GM15510 (cell line): Measurements from ENCODE around the gene C22orf23.

Experiments
- POLR2A ChIP-seq: IDR thresholded peaks from 3 replicates; pipeline ENCODE4 v1.6.1; 2011; ENCODE audit warnings: borderline replicate concordance; ENCODE audit not compliant: insufficient read length; ENCODE audit errors: extremely low read depth

Gene C22orf23

DNA sequence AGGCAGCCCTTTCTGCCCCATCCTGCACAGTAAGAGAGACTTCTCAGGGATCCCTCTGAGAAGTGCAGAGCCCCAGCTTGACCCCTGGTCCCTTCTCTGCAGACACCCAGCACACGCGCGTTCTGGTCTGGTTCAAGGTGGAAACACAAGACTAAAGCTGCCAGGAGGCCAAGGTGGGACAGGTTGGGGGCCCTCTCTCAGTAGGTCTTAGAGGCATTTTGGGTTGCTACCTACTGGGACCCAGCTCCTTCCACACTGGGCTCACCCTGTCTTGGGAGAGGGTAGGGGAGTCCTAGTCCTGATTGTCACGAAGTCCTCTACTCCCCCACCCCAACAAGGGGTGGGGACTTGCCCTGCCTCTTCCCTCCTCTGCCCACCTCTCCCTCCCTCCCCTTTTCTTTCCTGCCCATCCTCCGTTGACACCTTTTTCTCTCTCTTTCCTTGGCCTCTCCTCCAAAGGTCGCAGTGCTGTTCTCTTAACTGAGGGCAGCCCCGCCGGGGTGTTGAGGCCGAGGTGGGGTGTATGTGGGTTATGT is 31.7 kb upstream of the C22orf23 start:
- TF ChIP-seq POLR2A, result no peak

DNA sequence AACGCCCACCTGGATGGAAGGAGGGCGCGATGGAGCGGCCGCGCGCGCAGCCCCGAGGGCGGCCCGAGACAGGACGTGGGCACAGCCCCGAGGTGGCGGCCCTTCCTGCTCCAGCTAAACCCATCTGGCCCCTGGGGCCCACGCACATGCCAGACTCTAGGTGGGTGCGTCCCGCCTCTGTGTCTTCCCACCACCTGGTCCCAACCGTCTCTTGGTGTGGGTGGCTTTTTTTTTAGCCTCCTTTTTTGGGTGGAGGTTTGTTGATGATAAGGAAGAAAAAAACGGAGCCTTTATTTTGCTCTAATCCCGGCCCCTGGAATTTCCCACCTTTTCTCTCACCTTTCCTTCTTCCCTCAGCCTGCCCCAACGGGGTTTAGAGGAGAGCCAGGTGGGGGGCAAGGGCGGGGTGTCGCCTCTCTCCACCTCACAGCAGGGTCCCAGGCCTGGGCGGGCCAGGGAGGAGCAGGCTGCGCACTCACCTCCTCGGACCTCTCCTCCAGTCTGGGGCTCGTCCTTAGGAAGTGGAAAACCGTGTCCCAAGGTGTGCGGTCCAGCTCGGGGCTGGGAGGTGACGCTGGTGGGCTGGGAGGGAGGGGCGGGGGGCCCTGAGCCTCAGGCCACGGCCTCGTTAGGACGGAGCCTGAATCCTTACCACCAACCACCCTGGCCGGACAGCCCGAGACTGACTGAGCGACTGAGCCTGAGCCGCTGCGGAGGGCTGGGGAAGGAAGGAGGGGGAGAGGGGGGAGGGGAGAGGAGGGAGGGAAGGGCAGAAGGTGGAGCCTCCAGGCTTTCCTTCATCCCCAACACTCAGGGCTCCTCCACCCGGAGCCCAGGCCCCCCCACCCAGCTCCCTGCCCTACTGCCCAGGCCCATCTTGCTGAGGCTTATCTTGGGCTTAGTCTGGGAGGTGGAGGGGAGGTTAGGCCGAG is 30.7 kb upstream of the C22orf23 start, which contains the start of gene SOX10:
Gene SOX10 (minus strand): TSS at position 696 of the 932 bp plus-strand sequence. CDS start 771 bp downstream, outside the sequence.
- TF ChIP-seq POLR2A, result no peak

DNA sequence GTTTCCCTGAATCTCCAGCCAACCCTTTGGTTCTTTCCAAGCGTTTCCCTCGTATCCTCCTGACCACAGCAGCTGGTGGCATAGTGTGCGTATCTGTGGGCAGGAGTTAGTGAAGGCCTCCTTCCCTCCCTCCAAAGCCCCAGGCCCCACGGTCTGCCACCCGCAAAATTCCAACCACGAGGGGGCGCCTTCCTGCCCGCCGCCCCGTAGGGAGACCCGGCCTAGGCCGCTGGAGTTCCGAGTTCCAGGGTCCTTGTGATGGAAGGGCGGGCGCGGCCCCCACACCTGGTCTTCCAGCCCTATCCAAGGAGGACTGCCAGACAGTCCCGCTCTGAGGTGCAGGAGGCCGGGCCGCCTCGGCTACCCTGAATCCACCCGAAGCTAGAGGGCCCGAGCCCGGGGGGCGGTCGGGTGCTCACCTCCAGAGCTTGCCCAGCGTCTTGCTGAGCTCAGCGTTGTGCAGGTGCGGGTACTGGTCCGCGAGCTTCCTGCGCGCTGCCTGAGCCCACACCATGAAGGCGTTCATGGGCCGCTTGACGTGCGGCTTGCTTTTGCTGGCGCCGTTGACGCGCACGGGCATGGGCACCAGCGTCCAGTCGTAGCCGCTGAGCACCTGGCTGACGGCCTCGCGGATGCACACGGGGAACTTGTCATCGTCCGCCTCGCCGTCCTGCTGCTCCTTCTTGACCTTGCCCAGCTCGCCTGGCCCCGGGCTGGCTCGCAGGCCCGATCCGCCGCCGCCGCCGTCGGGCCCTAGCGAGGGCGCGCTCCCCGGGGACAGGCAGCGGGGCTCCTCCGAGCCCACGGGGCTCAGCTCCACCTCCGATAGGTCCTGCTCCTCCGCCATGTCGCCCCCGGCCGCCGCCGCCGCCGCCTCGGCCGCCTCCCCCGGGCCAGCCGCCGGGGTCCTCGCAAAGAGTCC is 29.8 kb upstream of the C22orf23 start:
- TF ChIP-seq POLR2A, result no peak

DNA sequence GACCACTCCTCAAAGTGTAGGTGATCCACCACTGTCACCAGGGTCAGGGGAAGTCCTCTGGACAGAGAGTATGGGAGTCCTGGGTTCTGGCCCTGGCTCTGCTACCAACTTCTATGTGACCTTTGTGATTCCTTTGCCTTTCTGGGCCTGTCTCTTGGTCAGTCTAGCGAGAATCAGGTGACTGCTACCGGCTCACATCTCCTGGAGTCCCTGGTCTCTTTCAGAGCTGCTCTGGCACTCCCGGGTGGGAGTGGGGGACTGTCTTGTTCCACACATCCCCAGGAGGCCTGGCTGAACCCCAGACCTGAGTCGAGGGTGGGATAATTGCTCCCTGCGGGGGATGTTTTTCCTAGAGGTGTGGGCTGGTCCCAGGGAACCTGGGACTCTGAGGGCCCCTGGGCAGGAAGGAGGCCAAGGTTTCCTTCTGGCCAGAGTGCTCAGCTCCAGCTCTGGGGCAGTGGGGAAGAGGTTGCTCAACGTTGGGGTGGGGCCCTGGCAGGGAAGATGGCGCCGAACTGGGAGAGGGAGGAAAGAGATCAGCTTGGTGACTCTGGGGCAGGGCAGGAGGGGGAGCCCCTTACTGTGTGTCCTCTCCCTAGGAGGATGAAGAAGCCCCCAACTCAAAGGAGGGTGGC is 28.9 kb upstream of the C22orf23 start:
- no peak for TF ChIP-seq POLR2A

DNA sequence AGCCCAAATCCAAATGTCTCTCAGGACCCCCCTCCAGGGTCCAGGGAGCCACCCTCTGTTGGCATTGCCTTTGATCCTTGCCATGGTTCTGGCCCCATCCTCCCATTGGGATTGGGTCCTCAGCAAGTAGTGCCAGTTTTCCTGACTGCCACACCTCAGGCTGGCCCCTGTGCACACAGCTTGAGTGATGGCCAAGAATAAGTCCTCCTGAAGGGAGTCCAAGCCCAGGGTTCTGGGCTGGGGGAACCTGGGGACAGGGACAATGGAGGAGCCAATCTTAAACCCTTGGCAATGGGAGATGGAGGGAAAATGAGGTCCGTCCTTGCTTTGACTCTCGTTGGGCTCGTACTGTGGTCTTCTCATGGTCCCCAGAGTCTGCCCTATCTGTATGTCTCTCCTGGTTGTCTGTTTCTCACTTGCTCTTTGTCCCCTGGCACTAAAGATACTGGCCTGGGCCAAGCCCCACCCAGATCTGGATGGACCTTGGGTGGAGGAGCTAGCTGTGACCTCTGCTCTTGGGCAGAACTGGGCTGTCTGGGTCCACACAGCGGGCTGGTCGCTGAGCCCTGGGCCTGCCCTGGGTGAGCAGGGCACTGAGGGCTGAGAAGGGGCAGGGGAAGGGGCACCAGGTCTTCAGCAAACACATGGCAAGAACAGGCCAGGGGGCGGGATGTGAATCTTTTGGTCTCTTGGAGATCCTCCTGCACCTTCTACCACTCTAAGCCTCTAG is 28.0 kb upstream of the C22orf23 start:
- TF ChIP-seq POLR2A, result no peak

DNA sequence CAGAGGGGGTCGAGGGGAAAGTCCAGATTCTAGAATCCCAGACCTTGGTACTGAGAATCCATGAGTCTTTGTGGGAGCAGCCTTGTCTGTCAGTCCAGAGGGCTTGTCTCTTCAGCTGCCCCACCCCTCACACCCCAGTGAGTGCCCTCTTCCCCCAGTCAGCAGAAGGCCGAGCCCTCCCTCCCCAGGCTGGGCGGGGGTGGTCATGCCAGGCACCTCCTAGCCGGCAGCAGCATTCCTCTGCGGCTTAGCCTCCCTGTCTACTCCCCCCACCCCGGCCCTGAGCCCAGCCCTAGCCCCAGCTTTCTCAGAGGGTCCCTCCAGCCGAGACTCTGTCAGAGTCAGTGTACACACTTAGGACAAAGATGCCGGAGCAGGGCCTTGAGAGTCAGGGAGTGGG is 26.4 kb upstream of the C22orf23 start:
- TF ChIP-seq POLR2A, result no peak

DNA sequence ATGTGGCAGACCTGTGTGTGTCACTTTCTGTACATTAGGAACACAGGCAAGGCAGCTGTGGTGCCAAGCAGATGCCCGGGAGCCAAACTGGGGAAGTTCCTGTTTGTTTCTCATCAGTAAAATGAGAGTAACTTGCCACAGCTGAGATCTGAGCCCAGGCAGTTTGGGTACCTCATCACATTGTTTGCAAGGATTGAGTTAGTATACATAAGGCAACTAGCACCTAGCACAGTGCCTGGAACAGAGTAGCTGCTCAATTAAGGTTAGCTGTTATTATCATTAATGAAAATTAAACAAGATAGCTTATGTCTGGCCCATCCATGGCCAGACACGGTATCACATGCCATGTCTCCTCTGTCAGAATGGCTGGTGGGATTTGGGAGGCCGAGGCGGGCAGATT is 23.1 kb upstream of the C22orf23 start:
- no peak for TF ChIP-seq POLR2A

DNA sequence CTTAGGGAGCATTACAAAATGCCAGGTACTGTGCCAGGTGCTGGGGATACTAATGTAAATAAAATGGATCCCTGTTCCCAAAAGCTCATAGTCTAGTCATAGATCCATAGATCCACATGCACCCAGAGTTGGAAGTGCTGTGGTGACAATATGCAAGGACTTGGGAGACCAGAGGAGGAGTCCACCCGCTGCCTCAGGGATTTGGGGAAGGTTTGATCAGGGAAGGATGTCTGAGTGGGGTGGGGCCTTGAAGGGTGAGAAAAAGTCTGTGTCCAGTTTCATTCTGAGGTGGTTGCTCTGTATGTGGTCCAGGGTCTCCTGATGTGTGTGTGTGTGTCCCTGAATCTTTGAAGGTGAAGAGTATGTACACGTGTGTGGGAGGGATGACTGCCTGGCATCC is 21.8 kb upstream of the C22orf23 start:
- TF ChIP-seq POLR2A, result no peak

DNA sequence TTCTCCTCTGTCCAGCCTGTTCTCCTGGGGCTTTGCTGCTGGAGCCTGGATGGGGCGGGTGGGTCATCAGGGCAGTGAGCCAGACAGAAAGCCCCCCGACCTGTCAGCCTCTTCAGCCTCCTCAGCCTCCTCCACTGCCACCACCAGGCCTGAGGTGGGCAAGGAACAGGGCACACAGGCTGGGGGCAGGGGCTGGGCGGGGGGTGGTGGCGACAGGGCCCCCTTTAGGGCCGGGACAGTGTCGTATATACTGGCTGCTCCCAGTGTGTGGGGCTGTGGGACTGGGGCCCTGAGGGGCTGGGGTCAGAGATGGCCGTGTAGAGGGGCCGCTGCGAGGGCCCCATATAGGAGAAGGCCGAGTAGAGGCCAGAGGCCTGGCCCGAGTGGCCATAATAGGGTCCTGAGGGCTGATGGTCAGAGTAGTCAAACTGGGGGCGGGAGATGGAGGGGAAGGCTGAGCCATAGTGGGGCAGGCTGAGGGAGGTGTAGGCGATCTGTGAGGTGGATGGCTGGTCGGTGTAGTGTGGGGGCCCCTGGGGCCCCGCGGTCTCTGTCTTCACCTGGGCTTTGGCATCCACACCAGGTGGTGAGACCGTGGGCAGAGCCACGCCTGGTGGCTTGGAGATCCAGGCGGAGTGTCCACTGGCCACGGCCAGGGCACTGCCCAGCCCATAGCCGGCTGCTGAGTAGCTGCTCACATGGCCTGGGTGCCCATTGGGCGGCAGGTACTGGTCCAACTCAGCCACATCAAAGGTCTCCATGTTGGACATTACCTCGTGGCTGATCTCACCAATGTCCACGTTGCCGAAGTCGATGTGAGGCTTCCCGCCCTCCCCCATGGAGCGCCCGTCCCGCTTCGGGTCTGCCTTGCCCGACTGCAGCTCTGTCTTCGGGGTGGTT is 20.1 kb upstream of the C22orf23 start:
- no peak for TF ChIP-seq POLR2A

DNA sequence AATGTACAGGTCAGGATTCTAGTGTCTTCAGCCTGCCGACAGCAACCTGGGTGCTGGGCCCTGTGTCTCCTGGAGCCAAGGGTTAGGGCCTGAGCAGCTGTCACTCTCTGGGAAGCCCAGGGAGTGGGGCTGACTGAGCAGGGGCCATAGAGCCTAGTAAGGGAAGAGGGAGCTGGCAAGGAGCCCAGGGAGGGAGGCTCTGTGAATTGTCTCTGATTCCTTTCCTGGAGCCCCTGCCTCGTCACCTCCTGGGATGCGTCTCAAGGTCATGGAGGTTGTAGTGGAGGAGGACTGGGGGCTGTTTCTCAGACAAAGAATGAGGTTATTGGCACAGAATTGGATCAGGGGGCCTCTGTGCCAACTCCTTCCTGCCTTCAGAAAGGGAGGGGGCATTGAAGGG is 19.1 kb upstream of the C22orf23 start:
- no peak for TF ChIP-seq POLR2A

DNA sequence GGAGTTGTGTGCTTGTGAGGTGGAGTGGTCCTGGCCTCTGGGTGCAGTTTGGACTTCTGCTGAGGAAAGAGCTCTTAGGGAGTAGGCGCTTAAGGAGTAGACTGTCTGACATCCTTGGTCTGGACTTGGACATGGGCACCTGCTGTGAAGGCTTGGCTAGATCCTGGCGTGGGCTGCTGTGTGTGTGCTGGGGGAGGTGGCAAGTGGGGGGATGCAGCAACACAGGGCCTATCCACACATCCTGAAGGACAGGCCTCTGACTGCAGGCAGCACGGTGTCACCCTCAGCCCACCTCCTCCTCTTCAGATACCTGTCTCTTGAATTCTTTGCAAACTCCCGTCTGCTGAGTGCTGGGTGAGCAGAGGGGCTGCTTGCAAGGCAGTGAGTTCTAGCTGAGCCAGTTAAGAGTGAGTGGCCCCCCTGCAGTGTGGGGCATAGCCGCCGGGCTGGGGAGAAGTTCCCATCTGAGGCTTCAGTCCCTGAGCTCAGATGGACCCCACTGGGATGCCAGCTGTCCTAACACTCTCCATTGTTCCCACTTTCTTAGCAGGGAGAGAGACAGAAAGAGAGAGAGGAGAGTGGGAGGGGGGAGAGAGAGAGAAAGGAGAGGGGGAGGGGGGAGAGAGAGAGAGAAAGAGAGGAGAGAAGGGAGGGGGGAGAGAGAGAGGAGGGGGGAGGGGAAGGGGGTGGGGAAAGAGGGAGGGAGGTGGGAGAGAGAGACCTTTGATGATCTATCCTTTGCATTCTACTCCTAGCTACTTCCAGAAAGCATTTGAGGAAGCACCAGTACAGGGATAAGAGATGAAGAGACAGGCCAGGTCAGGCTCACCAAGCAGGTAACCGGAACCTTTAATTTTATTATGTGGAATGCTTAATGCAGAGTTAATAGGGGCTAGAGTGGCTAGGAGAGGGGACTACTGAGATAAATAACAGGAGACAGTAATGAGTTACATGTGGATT is 18.4 kb upstream of the C22orf23 start:
- TF ChIP-seq POLR2A, result no peak

DNA sequence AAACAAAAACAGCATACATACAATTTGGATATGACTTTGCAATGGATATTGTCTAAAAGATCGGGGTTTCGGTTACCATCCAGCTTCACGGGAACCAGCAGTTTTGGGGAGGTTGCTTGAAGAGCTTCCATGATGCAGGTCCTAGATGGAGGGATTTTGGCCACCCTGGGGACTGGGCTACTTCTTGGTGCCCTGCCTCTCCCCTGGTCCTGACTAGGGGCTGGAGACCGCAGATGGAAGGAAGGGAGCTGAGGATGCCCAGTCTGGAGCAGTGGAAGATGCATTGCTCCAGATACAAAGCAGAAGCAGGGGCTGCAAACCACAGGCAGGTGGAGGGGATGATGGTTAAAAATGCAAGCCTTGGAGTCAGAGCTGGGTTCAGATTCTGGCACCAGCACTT is 17.5 kb upstream of the C22orf23 start:
- no peak for TF ChIP-seq POLR2A
